Measurements from ENCODE around the gene TMEM176A.
"Not testable (repeated sequence)": the region's sequence is repeated elsewhere in the genome, so short reads cannot be mapped to it uniquely, and the experiment has no call there.

The TMEM176A gene

GRCh38 chr7:150804802-150805201 lies 4.2 kb downstream of the TMEM176A start:
- no peak overlapping the region for H3K4me3 ChIP-seq
- H3K9ac ChIP-seq (ENCODE audit: insufficient read length): no peak overlapping the region
- DNase-seq (ENCODE audit: low read depth, low spot score): no peak
- no peaks in the 10 kb centered on the region for H3K36me3 ChIP-seq (ENCODE audit: insufficient read depth, low read length)
- H3K9me3 ChIP-seq (ENCODE audit: low read depth, low read length): no peaks in the 10 kb centered on the region
- no peak overlapping the region for H3K27ac ChIP-seq
- TF ChIP-seq EZH2 (IDR thresholded peaks at IDR 0.05): no peak
- no peak for TF ChIP-seq POLR2AphosphoS5 (IDR thresholded peaks at IDR 0.05; ENCODE audit: borderline replicate concordance, low read depth, low read length)
- no peak for TF ChIP-seq FOXP2 (optimal IDR thresholded peaks at IDR 0.05; ENCODE audit: control extremely low read depth, extremely low read length, insufficient read depth)

GRCh38 chr7:150805864-150806263 lies 5.3 kb downstream of the TMEM176A start:
- TF ChIP-seq POLR2AphosphoS5 (IDR thresholded peaks at IDR 0.05; ENCODE audit: borderline replicate concordance, low read depth, low read length) (no peak), FOXP2 (optimal IDR thresholded peaks at IDR 0.05; ENCODE audit: control extremely low read depth, extremely low read length, insufficient read depth) (no peak), EZH2 (IDR thresholded peaks at IDR 0.05) (no peak)
- Histone ChIP-seq H3K27ac (no peak overlapping the region), H3K4me3 (no peak overlapping the region), H3K36me3 (ENCODE audit: insufficient read depth, low read length) (no peaks in the 10 kb centered on the region), H3K9ac (ENCODE audit: insufficient read length) (no peak overlapping the region), H3K9me3 (ENCODE audit: low read depth, low read length) (no peaks in the 10 kb centered on the region)
- no peak for DNase-seq (ENCODE audit: low read depth, low spot score)

- Histone ChIP-seq H3K9me3 (ENCODE audit: low read depth, low read length) (no peaks in the 10 kb centered on the region), H3K27ac (no peak overlapping the region), H3K36me3 (ENCODE audit: insufficient read depth, low read length) (no peaks in the 10 kb centered on the region), H3K9ac (ENCODE audit: insufficient read length) (no peak overlapping the region), H3K4me3 (no peak overlapping the region)
- TF ChIP-seq FOXP2 (optimal IDR thresholded peaks at IDR 0.05; ENCODE audit: control extremely low read depth, extremely low read length, insufficient read depth) (no peak), EZH2 (IDR thresholded peaks at IDR 0.05) (no peak), POLR2AphosphoS5 (IDR thresholded peaks at IDR 0.05; ENCODE audit: borderline replicate concordance, low read depth, low read length) (no peak)
- no peak for DNase-seq (ENCODE audit: low read depth, low spot score)
These were observed 5.9 kb downstream of the TMEM176A start for GRCh38 chr7:150806454-150806853.

GRCh38 chr7:150806863-150807262 lies 6.3 kb downstream of the TMEM176A start:
- no peak for DNase-seq (ENCODE audit: low read depth, low spot score)
- Histone ChIP-seq H3K36me3 (ENCODE audit: insufficient read depth, low read length) (no peaks in the 10 kb centered on the region), H3K9ac (ENCODE audit: insufficient read length) (no peak overlapping the region), H3K9me3 (ENCODE audit: low read depth, low read length) (no peaks in the 10 kb centered on the region), H3K27ac (no peak overlapping the region), H3K4me3 (no peak overlapping the region)
- TF ChIP-seq POLR2AphosphoS5 (IDR thresholded peaks at IDR 0.05; ENCODE audit: borderline replicate concordance, low read depth, low read length): no peak

GRCh38 chr7:150807616-150808438 lies 7.3 kb downstream of the TMEM176A start:
- H3K27ac ChIP-seq; H3K9me3 ChIP-seq (ENCODE audit: low read depth, low read length); DNase-seq (ENCODE audit: low read depth, low spot score); H3K9ac ChIP-seq (ENCODE audit: insufficient read length); H3K36me3 ChIP-seq (ENCODE audit: insufficient read depth, low read length); H3K4me3 ChIP-seq: not testable (repeated sequence)

- DNase-seq (ENCODE audit: low read depth, low spot score): no peak
- Histone ChIP-seq H3K36me3 (ENCODE audit: insufficient read depth, low read length) (no peaks in the 10 kb centered on the region), H3K27ac (no peak overlapping the region), H3K4me3 (no peak overlapping the region), H3K9me3 (ENCODE audit: low read depth, low read length) (peaks cover 6% of the 10 kb centered on the region; the same call in 1 of the 2 replicates), H3K9ac (ENCODE audit: insufficient read length) (no peak overlapping the region)
- no peak for TF ChIP-seq POLR2AphosphoS5 (IDR thresholded peaks at IDR 0.05; ENCODE audit: borderline replicate concordance, low read depth, low read length)
- no peak for TF ChIP-seq FOXP2 (optimal IDR thresholded peaks at IDR 0.05; ENCODE audit: control extremely low read depth, extremely low read length, insufficient read depth)
- no peak for TF ChIP-seq EZH2 (IDR thresholded peaks at IDR 0.05)
These were observed 13.9 kb downstream of the TMEM176A start for GRCh38 chr7:150814328-150815001.

GRCh38 chr7:150818971-150819370 lies 18.4 kb downstream of the TMEM176A start:
- Histone ChIP-seq H3K9me3 (ENCODE audit: low read depth, low read length) (peaks cover 6% of the 10 kb centered on the region; the same call in 1 of the 2 replicates), H3K36me3 (ENCODE audit: insufficient read depth, low read length) (no peaks in the 10 kb centered on the region), H3K4me3 (no peak overlapping the region), H3K9ac (ENCODE audit: insufficient read length) (no peak overlapping the region), H3K27ac (no peak overlapping the region)
- TF ChIP-seq POLR2AphosphoS5 (IDR thresholded peaks at IDR 0.05; ENCODE audit: borderline replicate concordance, low read depth, low read length) (no peak), EZH2 (IDR thresholded peaks at IDR 0.05) (no peak), FOXP2 (optimal IDR thresholded peaks at IDR 0.05; ENCODE audit: control extremely low read depth, extremely low read length, insufficient read depth) (no peak)
- no peak for DNase-seq (ENCODE audit: low read depth, low spot score)

GRCh38 chr7:150820148-150820547 lies 19.6 kb downstream of the TMEM176A start:
- no peak for DNase-seq (ENCODE audit: low read depth, low spot score)
- H3K9ac ChIP-seq (ENCODE audit: insufficient read length): no peak overlapping the region
- no peak overlapping the region for H3K27ac ChIP-seq
- TF ChIP-seq EZH2 (IDR thresholded peaks at IDR 0.05): no peak
- no peak for TF ChIP-seq POLR2AphosphoS5 (IDR thresholded peaks at IDR 0.05; ENCODE audit: borderline replicate concordance, low read depth, low read length)
- TF ChIP-seq FOXP2 (optimal IDR thresholded peaks at IDR 0.05; ENCODE audit: control extremely low read depth, extremely low read length, insufficient read depth): no peak
- H3K36me3 ChIP-seq (ENCODE audit: insufficient read depth, low read length): no peaks in the 10 kb centered on the region
- no peak overlapping the region for H3K4me3 ChIP-seq
- H3K9me3 ChIP-seq (ENCODE audit: low read depth, low read length): peaks cover 6% of the 10 kb centered on the region; the same call in 1 of the 2 replicates
